Retina (tissue), 1 donor: ENCODE data around the gene RAD1.

Experiments
- DNase-seq: peaks from one replicate; pipeline ENCODE4 v3.0.0-alpha.2; 2016

The RAD1 gene

GRCh38 chr5:34914671-34915138 lies 599 bp downstream of the RAD1 start:
- DNase-seq: no peak

GRCh38 chr5:34913072-34913471 lies 2.2 kb downstream of the RAD1 start:
- DNase-seq: no peak

GRCh38 chr5:34905564-34905963 lies 9.7 kb downstream of the RAD1 start:
- DNase-seq: no peak

- DNase-seq: no peak
Measured at GRCh38 chr5:34903260-34903659, 12.0 kb downstream of the RAD1 start.

GRCh38 chr5:34900652-34901051 lies 14.7 kb downstream of the RAD1 start:
- DNase-seq: peak; percentile 28

- no peak for DNase-seq
Measured at GRCh38 chr5:34899066-34899465, 16.2 kb downstream of the RAD1 start.

GRCh38 chr5:34898258-34898895 lies 16.9 kb downstream of the RAD1 start:
- peak; percentile 74 for DNase-seq

GRCh38 chr5:34897646-34898045 lies 17.7 kb downstream of the RAD1 start:
- no peak for DNase-seq

GRCh38 chr5:34895641-34896419 lies 19.5 kb downstream of the RAD1 start:
- DNase-seq: no peak

- DNase-seq: no peak
Measured at GRCh38 chr5:34894716-34895115, 20.6 kb downstream of the RAD1 start.

GRCh38 chr5:34892414-34892813 lies 22.9 kb downstream of the RAD1 start:
- no peak for DNase-seq

GRCh38 chr5:34891981-34892380 lies 23.3 kb downstream of the RAD1 start:
- DNase-seq: no peak

GRCh38 chr5:34889394-34889793 lies 25.9 kb downstream of the RAD1 start:
- DNase-seq: no peak

GRCh38 chr5:34886392-34887119 lies 28.7 kb downstream of the RAD1 start:
- no peak for DNase-seq

- no peak for DNase-seq
Measured at GRCh38 chr5:34881246-34881645, 34.1 kb downstream of the RAD1 start.

GRCh38 chr5:34876275-34876674 lies 39.0 kb downstream of the RAD1 start:
- no peak for DNase-seq

- no peak for DNase-seq
Measured at GRCh38 chr5:34870382-34870781, 44.9 kb downstream of the RAD1 start.

- peak; percentile 79 for DNase-seq
Measured at GRCh38 chr5:34869256-34869655, 46.0 kb downstream of the RAD1 start.

GRCh38 chr5:34868791-34869190 lies 46.5 kb downstream of the RAD1 start:
- peak; percentile 50 for DNase-seq

GRCh38 chr5:34867660-34868059 lies 47.6 kb downstream of the RAD1 start:
- DNase-seq: no peak

- DNase-seq: peak; percentile 45
Measured at GRCh38 chr5:34866989-34867471, 48.3 kb downstream of the RAD1 start.

GRCh38 chr5:34865091-34865490 lies 50.2 kb downstream of the RAD1 start:
- no peak for DNase-seq

- no peak for DNase-seq
Measured at GRCh38 chr5:34863946-34864345, 51.4 kb downstream of the RAD1 start.

- no peak for DNase-seq
Measured at GRCh38 chr5:34859253-34859652, 56.1 kb downstream of the RAD1 start.
